HepG2 (cell line): ENCODE results near the gene SLIT1. TPM values are rescaled to one million over a fixed set of nuclear protein-coding genes. Genes with fewer than 3 reads are reported as not detected.

Experiments used
- ATAC-seq: fragments of 200-7000 bp; cut with Tn5 transposase; 3 replicates; pipeline ENCODE4 v1.9.1; 2020; ENCODE audit warnings: mild to moderate bottlenecking, moderate library complexity
- BruUV-seq: library from RNA; stranded (reverse); fragments of 400-500 nt; replicated peaks from 2 replicates; lab custom pipeline; 2021; lab: Mats Ljungman, UMichigan
- CTCF ChIA-PET: fragments of 300-600 bp; formaldehyde crosslinking; extraction: SDS; loops from one replicate; lab custom pipeline; 2021; ENCODE audit warnings: low total read pairs, inconsistent platforms, low intra/inter-chr PET ratio; lab: Yijun Ruan, JAX
- POLR2A ChIA-PET: fragments of 350-600 bp; sonication (Branson Sonifier 250); formaldehyde crosslinking; loops from one replicate; lab custom pipeline; 2020; ENCODE audit warnings: antibody characterized with exemption, inconsistent platforms; lab: Yijun Ruan, JAX
- DNase-seq: peaks from one replicate; pipeline ENCODE4 v3.0.0-alpha.2; 2015; ENCODE audit warnings: low spot score
- FAIRE-seq: peaks from 3 replicates; lab custom pipeline; 2011; peaks lifted over from hg19 to GRCh38; lab: Jason Lieb, UNC
- H2AFZ ChIP-seq: one replicate; pipeline ENCODE4 v1.6.1; 2011; ENCODE audit warnings: low read length, inconsistent platforms
- H3K27ac ChIP-seq: fragments of 300-600 bp; 3 replicates; pipeline ENCODE4 v1.8.0; 2011; ENCODE audit warnings: mixed run types, mild to moderate bottlenecking, mixed read lengths, low read length, inconsistent platforms; ENCODE audit not compliant: insufficient read depth; ENCODE audit errors: extremely low read length
- H3K27me3 ChIP-seq, 2 experiments: fragments of 200-600 bp in 1 of 2; 2 replicates in 1 of 2; 3 replicates in 1 of 2; pipeline versions ENCODE4 v1.6.0 to v1.8.0; 2011; ENCODE audit warnings: low read length in 2 of 2, mild to moderate bottlenecking in 2 of 2, moderate library complexity in 2 of 2, inconsistent platforms in 1 of 2; ENCODE audit not compliant: insufficient read depth in 2 of 2, control insufficient read depth in 1 of 2
- H3K36me3 ChIP-seq, 2 experiments: fragments of 200-600 bp in 1 of 2; replicated peaks in 1 of 2; 2 replicates in 1 of 2; 3 replicates in 1 of 2; pipeline versions ENCODE4 v1.5.1 to v1.8.0; 2011; ENCODE audit warnings: low read length in 2 of 2, inconsistent platforms in 1 of 2; ENCODE audit not compliant: insufficient read depth in 2 of 2, control insufficient read depth in 1 of 2
- H3K4me1 ChIP-seq: 2 replicates; pipeline ENCODE4 v1.5.1; 2012; ENCODE audit warnings: low read length, inconsistent platforms; ENCODE audit not compliant: insufficient read depth
- H3K4me2 ChIP-seq: 2 replicates; pipeline ENCODE4 v1.6.0; 2011; ENCODE audit warnings: low read depth, low read length, inconsistent platforms
- H3K4me3 ChIP-seq, 3 experiments: fragments of 200-600 bp in 1 of 3; sonication (generic), shearing (Covaris generic) in 1 of 3; replicated peaks in 1 of 3; 2 replicates each; pipeline ENCODE4 v1.5.1; 2011 to 2016; ENCODE audit warnings: low read length in 3 of 3, inconsistent platforms in 2 of 3, low read depth in 2 of 3, mild to moderate bottlenecking in 2 of 3, control low read depth in 1 of 3, mixed read lengths in 1 of 3; ENCODE audit not compliant: insufficient read depth in 1 of 3
- H3K79me2 ChIP-seq: one replicate; pipeline ENCODE4 v1.6.1; 2011; ENCODE audit warnings: low read length, inconsistent platforms; ENCODE audit not compliant: insufficient read depth
- H3K9ac ChIP-seq: 2 replicates; pipeline ENCODE4 v1.6.0; 2011; ENCODE audit warnings: mild to moderate bottlenecking, low read depth, low read length, inconsistent platforms; ENCODE audit not compliant: insufficient read depth
- H3K9me3 ChIP-seq: 2 replicates; pipeline ENCODE4 v1.5.1; 2012; ENCODE audit warnings: mild to moderate bottlenecking, low read length
- H4K20me1 ChIP-seq: 2 replicates; pipeline ENCODE4 v1.6.0; 2011; ENCODE audit warnings: inconsistent platforms, mild to moderate bottlenecking, low read length, moderate library complexity; ENCODE audit not compliant: insufficient read depth
- BRF2 ChIP-seq: sonication (generic); formaldehyde crosslinking; IDR thresholded peaks from 2 replicates; pipeline ENCODE4 v1.8.1; 2022; ENCODE audit warnings: mild to moderate bottlenecking, missing genetic modification reagents
- GABPA ChIP-seq, 2 experiments: IDR thresholded peaks; 2 replicates each; pipeline ENCODE4 v1.6.1; 2011 to 2016; ENCODE audit warnings: low read depth in 2 of 2, low read length in 1 of 2, missing biosample characterization in 1 of 2, missing genetic modification characterization in 1 of 2
- KDM5A ChIP-seq: fragments of 200-600 bp; sonication (generic); IDR thresholded peaks from 2 replicates; pipeline ENCODE4 v1.7.0; 2018; ENCODE audit warnings: antibody characterized with exemption, mild to moderate bottlenecking, low read length, borderline replicate concordance
- MXD1 ChIP-seq: sonication (generic); formaldehyde crosslinking; IDR thresholded peaks from 2 replicates; pipeline ENCODE4 v1.4.0; 2020; ENCODE audit warnings: mild to moderate bottlenecking, missing genetic modification reagents
- RCOR2 ChIP-seq: IDR thresholded peaks from 2 replicates; pipeline ENCODE4 v1.6.1; 2016; ENCODE audit warnings: missing biosample characterization, missing genetic modification reagents
- SNAPC4 ChIP-seq: sonication (generic); formaldehyde crosslinking; IDR thresholded peaks from 2 replicates; pipeline ENCODE4 v1.4.0; 2020; ENCODE audit warnings: mild to moderate bottlenecking, missing genetic modification reagents
- TBX2 ChIP-seq: sonication (generic); formaldehyde crosslinking; IDR thresholded peaks from 2 replicates; pipeline ENCODE4 v1.5.0; 2020; ENCODE audit warnings: missing genetic modification reagents, mild to moderate bottlenecking, borderline replicate concordance
- TP53 ChIP-seq: sonication (generic); formaldehyde crosslinking; conservative IDR thresholded peaks from 2 replicates; pipeline ENCODE4 v1.4.0; 2020; ENCODE audit warnings: missing genetic modification reagents
- WIZ ChIP-seq: sonication (generic); formaldehyde crosslinking; IDR thresholded peaks from 2 replicates; pipeline ENCODE4 v1.5.1; 2020; ENCODE audit warnings: mild to moderate bottlenecking, missing genetic modification reagents
- ZNF124 ChIP-seq: sonication (generic); formaldehyde crosslinking; IDR thresholded peaks from 2 replicates; pipeline ENCODE4 v1.4.0; 2020; ENCODE audit warnings: missing genetic modification reagents
- ZNF143 ChIP-seq: sonication (generic); formaldehyde crosslinking; IDR thresholded peaks from 2 replicates; pipeline ENCODE4 v1.4.0; 2020; ENCODE audit warnings: missing genetic modification reagents
- ZNF251 ChIP-seq: sonication (generic); formaldehyde crosslinking; IDR thresholded peaks from 2 replicates; pipeline ENCODE4 v1.9.0; 2021; ENCODE audit warnings: mild to moderate bottlenecking, missing genetic modification reagents
- ZNF317 ChIP-seq: sonication (generic); formaldehyde crosslinking; IDR thresholded peaks from 2 replicates; pipeline ENCODE4 v1.5.0; 2020; ENCODE audit warnings: mild to moderate bottlenecking, missing genetic modification reagents
- ZNF329 ChIP-seq: sonication (generic); formaldehyde crosslinking; IDR thresholded peaks from 2 replicates; pipeline ENCODE4 v1.9.0; 2021; ENCODE audit warnings: low read depth, mild to moderate bottlenecking, missing genetic modification reagents
- WGBS: methylation state at CpG from one replicate; pipeline ENCODE4 v1.1.6; 2017; ENCODE audit warnings: low lambda C conversion rate; 5-methylcytosine and 5-hydroxymethylcytosine counted together
- in situ Hi-C: cut with HindIII; loops from 2 replicates; pipeline ENCODE4 v1.10.0; 2017; ENCODE audit warnings: low pct_unique_long_range_greater_than_20kb; ENCODE audit not compliant: extremely low pct_ligation_motif_present
- intact Hi-C: fragments of 100-400 bp; cut with micrococcal nuclease; formaldehyde crosslinking; loops from one replicate; pipeline ENCODE4 v1.10.0; 2022; ENCODE audit not compliant: unreplicated experiment
- polyA plus RNA-seq, 8 experiments: library from polyadenylated mRNA; depleted of rRNA in 3 of 8; stranded (reverse) in 7 of 8; unstranded in 1 of 8; fragments of >200 nt; fragmentation: Illumina TruSeq in 4 of 8; extraction: Trizol in 4 of 8; gene quantifications; 2 replicates each; pipeline versions ENCODE4 v1.2.1 to v1.2.3, GENCODE V29; 2011 to 2016; ENCODE audit warnings: low read depth in 4 of 8, missing spikeins in 1 of 8, mixed read lengths in 1 of 8; ENCODE audit not compliant: insufficient read depth in 1 of 8
- total RNA-seq, 5 experiments: library from RNA; depleted of rRNA; stranded (reverse); fragments of >200 nt; fragmentation: Illumina TruSeq; extraction: Trizol; gene quantifications; 2 replicates each; pipeline ENCODE4 v1.2.3, GENCODE V29; 2016; ENCODE audit warnings: low read depth in 1 of 5

SLIT1 gene
- total and polyA plus RNA-seq, 2 of the 13 experiments (the other 11 are each of a cell fraction or from before 2014, with no cell fraction given) = 0.09 to 0.33 TPM

GRCh38 chr10:97086530-97086929 lies 99.2 kb downstream of the SLIT1 start:
- Histone ChIP-seq H3K4me2 (no peak overlapping the region), H3K36me3 (no peaks in the 10 kb centered on the region), H3K79me2 (no peaks in the 10 kb centered on the region), H3K4me1 (no peaks in the 10 kb centered on the region), H2AFZ (no peak overlapping the region), H3K27me3 (peaks cover 4 to 35% of the 10 kb centered on the region in 2 experiments), H3K9me3 (no peaks in the 10 kb centered on the region), H3K9ac (no peak overlapping the region), H4K20me1 (no peaks in the 10 kb centered on the region), H3K4me3 (no peak overlapping the region), H3K27ac (no peak overlapping the region)
- ATAC-seq (no peak), FAIRE-seq (no peak), DNase-seq (no peak)
- no TSS peak for BruUV-seq
- ChIA-PET CTCF (no interaction called here), POLR2A (no interaction called here)
- in situ Hi-C loops (no loop called here), intact Hi-C loops (no loop called here)
- WGBS = 0% methylated on average over 1 of the region's 1 CpG
- TF ChIP-seq SNAPC4 (CRISPR knock-in tag) (no peak), BRF2 (CRISPR knock-in tag) (no peak), ZNF329 (CRISPR knock-in tag) (no peak), TBX2 (CRISPR knock-in tag) (no peak), MXD1 (CRISPR knock-in tag) (no peak), ZNF124 (CRISPR knock-in tag) (no peak), KDM5A (no peak), ZNF317 (CRISPR knock-in tag) (no peak), ZNF143 (CRISPR knock-in tag) (no peak), RCOR2 (CRISPR knock-in tag) (no peak), TP53 (CRISPR knock-in tag) (no peak), GABPA (IDR thresholded peaks at IDR 0.05; ENCODE audit: low read depth, low read length) (no peak), GABPA (CRISPR knock-in tag; IDR thresholded peaks at IDR 0.05; ENCODE audit: low read depth) (no peak), ZNF251 (CRISPR knock-in tag) (no peak), WIZ (no peak)
